T-helper 17 cell (primary cell): ENCODE results near the gene TGFBI. TPM values are rescaled to one million over a fixed set of nuclear protein-coding genes. Genes with fewer than 3 reads are reported as not detected.
"Not testable (repeated sequence)": the region's sequence is repeated elsewhere in the genome, so short reads cannot be mapped to it uniquely, and the experiment has no call there.

ENCODE experiments used
- ATAC-seq: fragments of 150-1000 bp; cut with Tn5 transposase; 2 replicates; pipeline ENCODE4 v1.10.0; 2021; ENCODE audit warnings: mild to moderate bottlenecking, moderate library complexity
- DNase-seq, 3 donors: peaks; one replicate each; pipeline versions ENCODE4 v3.0.0 to v3.0.0-alpha.2; 2020 to 2021
- H3K9me3 ChIP-seq: one replicate; pipeline ENCODE4 v1.7.0; 2013; ENCODE audit warnings: low read length, mild to moderate bottlenecking; ENCODE audit not compliant: control insufficient read depth, poor library complexity, severe bottlenecking
- H3K27ac Mint-ChIP-seq: one replicate; pipeline ENCODE4 v1.8.0; 2022; ENCODE audit warnings: mild to moderate bottlenecking, moderate library complexity, mixed read lengths
- H3K27me3 Mint-ChIP-seq: one replicate; pipeline ENCODE4 v1.8.0; 2022; ENCODE audit warnings: mixed read lengths
- H3K36me3 Mint-ChIP-seq: one replicate; pipeline ENCODE4 v1.8.0; 2022; ENCODE audit warnings: low read depth, mixed read lengths
- H3K4me1 Mint-ChIP-seq: one replicate; pipeline ENCODE4 v1.8.0; 2022; ENCODE audit warnings: mild to moderate bottlenecking, mixed read lengths
- H3K4me3 Mint-ChIP-seq: one replicate; pipeline ENCODE4 v1.8.0; 2022; ENCODE audit warnings: mild to moderate bottlenecking, moderate library complexity, mixed read lengths
- total RNA-seq, 4 donors: library from RNA in 2 of 4; stranded (reverse) in 2 of 4; gene quantifications; one replicate each; pipeline ENCODE4 v1.2.3 and lab custom pipeline; 2022 to 2026

The TGFBI gene
- total RNA-seq, 2 donors from 2014 or later, result 6.6 to 8.6 TPM

- Mint-ChIP-seq H3K4me3 (no peak overlapping the region), H3K4me1 (peaks cover 36% of the 10 kb centered on the region), H3K27ac (peak overlapping the region; percentile 91), H3K27me3 (no peaks in the 10 kb centered on the region), H3K36me3 (no peaks in the 10 kb centered on the region)
- no peaks in the 10 kb centered on the region for H3K9me3 ChIP-seq
- ATAC-seq, result no peak
- no peak for DNase-seq
These were observed 6.2 kb downstream of the TGFBI start for GRCh38 chr5:136034984-136035383.

GRCh38 chr5:136035837-136036236 lies 7.0 kb downstream of the TGFBI start:
- ATAC-seq (no peak), DNase-seq (no peak)
- no peaks in the 10 kb centered on the region for H3K9me3 ChIP-seq
- H3K27ac Mint-ChIP-seq, result peak overlapping the region; percentile 91
- peaks cover 34% of the 10 kb centered on the region for H3K4me1 Mint-ChIP-seq
- H3K36me3 Mint-ChIP-seq, result no peaks in the 10 kb centered on the region
- H3K27me3 Mint-ChIP-seq, result no peaks in the 10 kb centered on the region
- H3K4me3 Mint-ChIP-seq, result peak overlapping the region; percentile 19

- ATAC-seq (no peak), DNase-seq (no peak)
- H3K36me3 Mint-ChIP-seq, result no peaks in the 10 kb centered on the region
- peak overlapping the region; percentile 47 for H3K4me3 Mint-ChIP-seq
- H3K4me1 Mint-ChIP-seq, result peaks cover 32% of the 10 kb centered on the region
- no peaks in the 10 kb centered on the region for H3K27me3 Mint-ChIP-seq
- peak overlapping the region; percentile 91 for H3K27ac Mint-ChIP-seq
- no peaks in the 10 kb centered on the region for H3K9me3 ChIP-seq
These were observed 7.6 kb downstream of the TGFBI start for GRCh38 chr5:136036293-136036911.

GRCh38 chr5:136037001-136037705 lies 8.4 kb downstream of the TGFBI start:
- Mint-ChIP-seq H3K4me3 (peak overlapping the region; percentile 47), H3K27ac (peak overlapping the region; percentile 91), H3K36me3 (no peaks in the 10 kb centered on the region), H3K4me1 (peaks cover 40% of the 10 kb centered on the region), H3K27me3 (no peaks in the 10 kb centered on the region)
- no peaks in the 10 kb centered on the region for H3K9me3 ChIP-seq
- ATAC-seq (peak; percentile 86), DNase-seq (no peak)

- DNase-seq (no peak), ATAC-seq (no peak)
- H3K36me3 Mint-ChIP-seq, result no peaks in the 10 kb centered on the region
- H3K9me3 ChIP-seq, result no peaks in the 10 kb centered on the region
- H3K4me3 Mint-ChIP-seq, result no peak overlapping the region
- no peaks in the 10 kb centered on the region for H3K27me3 Mint-ChIP-seq
- H3K4me1 Mint-ChIP-seq, result peaks cover 44% of the 10 kb centered on the region
- H3K27ac Mint-ChIP-seq, result no peak overlapping the region
These were observed 9.8 kb downstream of the TGFBI start for GRCh38 chr5:136038635-136039034.

GRCh38 chr5:136039202-136039601 lies 10.4 kb downstream of the TGFBI start:
- no peak for ATAC-seq
- Mint-ChIP-seq H3K36me3 (no peaks in the 10 kb centered on the region), H3K4me3 (no peak overlapping the region), H3K4me1 (peaks cover 44% of the 10 kb centered on the region), H3K27ac (no peak overlapping the region), H3K27me3 (no peaks in the 10 kb centered on the region)
- no peak for DNase-seq
- H3K9me3 ChIP-seq, result no peaks in the 10 kb centered on the region

GRCh38 chr5:136040746-136041415 lies 12.1 kb downstream of the TGFBI start:
- ATAC-seq, result no peak
- H3K4me1 Mint-ChIP-seq, result peaks cover 40% of the 10 kb centered on the region
- H3K4me3 Mint-ChIP-seq, result no peak overlapping the region
- no peak for DNase-seq
- H3K9me3 ChIP-seq, result no peaks in the 10 kb centered on the region
- no peaks in the 10 kb centered on the region for H3K36me3 Mint-ChIP-seq
- H3K27ac Mint-ChIP-seq, result peak overlapping the region; percentile 11
- no peaks in the 10 kb centered on the region for H3K27me3 Mint-ChIP-seq

GRCh38 chr5:136042156-136042555 lies 13.4 kb downstream of the TGFBI start:
- H3K9me3 ChIP-seq, result no peaks in the 10 kb centered on the region
- ATAC-seq, result no peak
- Mint-ChIP-seq H3K4me1 (peaks cover 28% of the 10 kb centered on the region), H3K4me3 (no peak overlapping the region), H3K27me3 (no peaks in the 10 kb centered on the region), H3K36me3 (peaks cover 2% of the 10 kb centered on the region), H3K27ac (peak overlapping the region; percentile 68)
- DNase-seq, result no peak

- Mint-ChIP-seq H3K27me3 (no peaks in the 10 kb centered on the region), H3K4me3 (no peak overlapping the region), H3K27ac (peak overlapping the region; percentile 68), H3K4me1 (peaks cover 23% of the 10 kb centered on the region), H3K36me3 (peaks cover 2% of the 10 kb centered on the region)
- DNase-seq, result no peak
- no peak for ATAC-seq
- no peaks in the 10 kb centered on the region for H3K9me3 ChIP-seq
These were observed 13.9 kb downstream of the TGFBI start for GRCh38 chr5:136042665-136043121.

- Mint-ChIP-seq H3K27ac (no peak overlapping the region), H3K36me3 (peaks cover 5% of the 10 kb centered on the region), H3K27me3 (no peaks in the 10 kb centered on the region), H3K4me3 (no peak overlapping the region), H3K4me1 (peaks cover 16% of the 10 kb centered on the region)
- no peaks in the 10 kb centered on the region for H3K9me3 ChIP-seq
- no peak for DNase-seq
- no peak for ATAC-seq
These were observed 14.8 kb downstream of the TGFBI start for GRCh38 chr5:136043551-136043950.

- no peak for DNase-seq
- Mint-ChIP-seq H3K36me3 (peaks cover 5% of the 10 kb centered on the region), H3K4me3 (no peak overlapping the region), H3K27ac (no peak overlapping the region), H3K4me1 (peaks cover 16% of the 10 kb centered on the region), H3K27me3 (no peaks in the 10 kb centered on the region)
- H3K9me3 ChIP-seq, result no peaks in the 10 kb centered on the region
- no peak for ATAC-seq
These were observed 15.3 kb downstream of the TGFBI start for GRCh38 chr5:136043968-136044610.

GRCh38 chr5:136045026-136045425 lies 16.2 kb downstream of the TGFBI start:
- H3K4me3 Mint-ChIP-seq, ATAC-seq, H3K27me3 Mint-ChIP-seq, H3K9me3 ChIP-seq, DNase-seq, H3K36me3 Mint-ChIP-seq, H3K27ac Mint-ChIP-seq: not testable (repeated sequence)
- peaks cover 16% of the 10 kb centered on the region for H3K4me1 Mint-ChIP-seq

GRCh38 chr5:136046246-136046645 lies 17.5 kb downstream of the TGFBI start:
- peaks cover 16% of the 10 kb centered on the region for H3K4me1 Mint-ChIP-seq
- no peak overlapping the region for H3K27ac Mint-ChIP-seq
- no peaks in the 10 kb centered on the region for H3K9me3 ChIP-seq
- no peak for DNase-seq
- H3K36me3 Mint-ChIP-seq, result peaks cover 5% of the 10 kb centered on the region
- no peaks in the 10 kb centered on the region for H3K27me3 Mint-ChIP-seq
- no peak for ATAC-seq
- no peak overlapping the region for H3K4me3 Mint-ChIP-seq
